ENCODE data around the gene EVI5L. TPM values are rescaled to one million over a fixed set of nuclear protein-coding genes. Genes with fewer than 3 reads are reported as not detected.

EVI5L gene
- total and polyA plus RNA-seq, 2 of the 13 experiments (the other 11 are each of a cell fraction or from before 2014, with no cell fraction given) = 1.7 to 2.4 TPM

DNA sequence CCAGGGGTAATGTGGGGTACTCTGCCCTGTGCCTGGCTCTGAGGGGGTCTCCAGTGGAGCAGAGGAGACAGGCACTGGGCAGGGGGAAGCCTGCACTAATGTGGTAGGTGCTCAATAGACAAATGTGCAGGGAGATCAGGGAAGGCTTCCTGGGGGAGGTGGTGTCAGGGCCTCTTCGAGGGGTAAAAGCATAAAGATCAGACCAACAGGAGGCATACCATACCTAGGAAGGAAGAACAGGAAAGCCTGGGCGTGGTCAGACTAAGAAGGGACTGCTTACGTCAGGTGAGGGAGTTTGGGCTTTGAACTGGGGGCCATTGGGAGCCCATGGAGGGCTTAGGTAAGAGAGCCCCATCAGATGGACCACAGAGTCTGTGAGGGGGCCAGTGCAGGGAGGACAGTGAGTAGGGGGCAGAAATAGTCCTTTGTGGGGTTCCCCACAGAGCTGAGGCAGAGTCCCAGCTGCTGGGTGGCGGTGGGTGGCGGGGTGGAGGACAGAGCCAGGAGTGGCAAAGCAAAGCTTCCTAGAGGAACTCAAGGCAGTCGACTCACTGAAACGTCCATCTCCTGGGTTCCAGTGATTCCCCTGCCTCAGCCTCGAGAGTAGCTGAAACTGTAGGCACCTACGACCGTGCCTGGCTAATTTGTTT is 35.4 kb downstream of the EVI5L start:
- no peak for DNase-seq (ENCODE audit: low spot score)
- H3K27me3 ChIP-seq (ENCODE audit: control insufficient read depth in 1 of 2, insufficient read depth in 2 of 2, low read length in 2 of 2) = no peaks in the 10 kb centered on the region
- ATAC-seq = no peak
- H3K4me1 ChIP-seq (ENCODE audit: insufficient read depth, low read length) = peaks cover 44% of the 10 kb centered on the region
- H3K9ac ChIP-seq (ENCODE audit: insufficient read depth, low read depth, low read length) = peak overlapping the region; percentile 26; the same call in 1 of the 2 replicates
- peak overlapping the region; percentile 68 for H3K4me2 ChIP-seq (ENCODE audit: low read depth, low read length)
- no peak overlapping the region for H3K27ac ChIP-seq (ENCODE audit: extremely low read length, insufficient read depth, low read length)
- H3K79me2 ChIP-seq (ENCODE audit: insufficient read depth, low read length) = no peaks in the 10 kb centered on the region
- peak overlapping the region in 1 of 3 experiments; percentile 27; a peak in 1 of 6 replicates for H3K4me3 ChIP-seq (replicated peaks in 1 of 3; ENCODE audit: insufficient read depth in 1 of 3, low read depth in 2 of 3, low read length in 3 of 3)
- no peak for TF ChIP-seq ZSCAN29 (CRISPR knock-in tag; conservative IDR thresholded peaks at IDR 0.05)
- no peak for TF ChIP-seq ZNF441 (CRISPR knock-in tag; IDR thresholded peaks at IDR 0.05; ENCODE audit: borderline replicate concordance)
- no peak for TF ChIP-seq CBFB (CRISPR knock-in tag; IDR thresholded peaks at IDR 0.05)
- peak; percentile 42; the same call in 1 of the 2 replicates for TF ChIP-seq TBX2 (CRISPR knock-in tag; IDR thresholded peaks at IDR 0.05; ENCODE audit: borderline replicate concordance)
- no peak for TF ChIP-seq RAD51 (IDR thresholded peaks at IDR 0.05; ENCODE audit: borderline replicate concordance)
- TF ChIP-seq, protein P1, sequence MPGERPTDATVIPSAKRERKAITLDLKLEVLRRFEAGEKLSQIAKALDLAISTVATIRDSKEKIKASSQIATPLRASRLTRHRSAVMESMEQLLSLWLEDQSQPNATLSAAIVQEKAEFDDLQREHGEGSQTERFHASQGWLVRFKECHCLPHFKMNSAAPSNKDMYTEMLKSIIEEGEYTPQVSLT (CRISPR knock-in tag; IDR thresholded peaks at IDR 0.05; ENCODE audit: borderline replicate concordance, low read depth) = no peak
- TF ChIP-seq, protein P2, sequence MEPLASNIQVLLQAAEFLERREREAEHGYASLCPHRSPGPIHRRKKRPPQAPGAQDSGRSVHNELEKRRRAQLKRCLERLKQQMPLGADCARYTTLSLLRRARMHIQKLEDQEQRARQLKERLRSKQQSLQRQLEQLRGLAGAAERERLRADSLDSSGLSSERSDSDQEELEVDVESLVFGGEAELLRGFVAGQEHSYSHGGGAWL (CRISPR knock-in tag; IDR thresholded peaks at IDR 0.05) = no peak
- TF ChIP-seq FOXA1 (IDR thresholded peaks at IDR 0.05) = no peak
- TF ChIP-seq FOXA1 (CRISPR knock-in tag; IDR thresholded peaks at IDR 0.05) = no peak
- TF ChIP-seq SSRP1 (CRISPR knock-in tag; IDR thresholded peaks at IDR 0.05) = no peak
- TF ChIP-seq TEAD3 (CRISPR knock-in tag; optimal IDR thresholded peaks at IDR 0.05; ENCODE audit: borderline replicate concordance) = no peak
- TF ChIP-seq ZMAT3 (CRISPR knock-in tag; conservative IDR thresholded peaks at IDR 0.05) = no peak
- no peak for TF ChIP-seq CENPT (CRISPR knock-in tag; IDR thresholded peaks at IDR 0.05; ENCODE audit: low read depth)
- TF ChIP-seq HNRNPUL1 (IDR thresholded peaks at IDR 0.05; ENCODE audit: low read depth, low read length) = no peak
- TF ChIP-seq ZNF207 (IDR thresholded peaks at IDR 0.05; ENCODE audit: borderline replicate concordance) = no peak
- TF ChIP-seq ZFP37 (CRISPR knock-in tag; IDR thresholded peaks at IDR 0.05; ENCODE audit: borderline replicate concordance) = no peak
- TF ChIP-seq ZFP36 (IDR thresholded peaks at IDR 0.05; ENCODE audit: borderline replicate concordance, low read depth, low read length, partially characterized antibody) = peak; percentile 69
- no peak for TF ChIP-seq NFIB (CRISPR knock-in tag; IDR thresholded peaks at IDR 0.05; ENCODE audit: borderline replicate concordance)
- TF ChIP-seq ZNF549 (CRISPR knock-in tag; IDR thresholded peaks at IDR 0.05) = no peak
- TF ChIP-seq HHEX (CRISPR knock-in tag; IDR thresholded peaks at IDR 0.05) = no peak
- TF ChIP-seq, protein P3, sequence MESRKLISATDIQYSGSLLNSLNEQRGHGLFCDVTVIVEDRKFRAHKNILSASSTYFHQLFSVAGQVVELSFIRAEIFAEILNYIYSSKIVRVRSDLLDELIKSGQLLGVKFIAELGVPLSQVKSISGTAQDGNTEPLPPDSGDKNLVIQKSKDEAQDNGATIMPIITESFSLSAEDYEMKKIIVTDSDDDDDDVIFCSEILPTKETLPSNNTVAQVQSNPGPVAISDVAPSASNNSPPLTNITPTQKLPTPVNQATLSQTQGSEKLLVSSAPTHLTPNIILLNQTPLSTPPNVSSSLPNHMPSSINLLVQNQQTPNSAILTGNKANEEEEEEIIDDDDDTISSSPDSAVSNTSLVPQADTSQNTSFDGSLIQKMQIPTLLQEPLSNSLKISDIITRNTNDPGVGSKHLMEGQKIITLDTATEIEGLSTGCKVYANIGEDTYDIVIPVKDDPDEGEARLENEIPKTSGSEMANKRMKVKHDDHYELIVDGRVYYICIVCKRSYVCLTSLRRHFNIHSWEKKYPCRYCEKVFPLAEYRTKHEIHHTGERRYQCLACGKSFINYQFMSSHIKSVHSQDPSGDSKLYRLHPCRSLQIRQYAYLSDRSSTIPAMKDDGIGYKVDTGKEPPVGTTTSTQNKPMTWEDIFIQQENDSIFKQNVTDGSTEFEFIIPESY (CRISPR knock-in tag; IDR thresholded peaks at IDR 0.05) = peak; percentile 66
- no peak for TF ChIP-seq FOXK1 (CRISPR knock-in tag; IDR thresholded peaks at IDR 0.05; ENCODE audit: borderline replicate concordance, low read depth)
- no peak for FAIRE-seq
- WGBS (ENCODE audit: low lambda C conversion rate) = 44% methylated on average over 8 of the region's 10 CpGs
- no peaks in the 10 kb centered on the region for H4K20me1 ChIP-seq (ENCODE audit: insufficient read depth, low read length)
- H3K36me3 ChIP-seq (replicated peaks in 1 of 2; ENCODE audit: control insufficient read depth in 1 of 2, insufficient read depth in 2 of 2, low read length in 2 of 2) = no peaks in the 10 kb centered on the region
- H3K9me3 ChIP-seq (ENCODE audit: low read length) = no peaks in the 10 kb centered on the region
- ChIA-PET CTCF (ENCODE audit: low intra/inter-chr PET ratio, low total read pairs) (no interaction called here), POLR2A (interaction anchor here (1.3 kb wide), 1 partner anchor 12 kb away, joined by 4 read pairs; no protein-coding TSS in a partner anchor)
- no TSS peak for BruUV-seq (replicated peaks)
- intact Hi-C loops (cut with micrococcal nuclease; ENCODE audit: unreplicated experiment) (no loop called here), in situ Hi-C loops (cut with HindIII; ENCODE audit: extremely low pct_ligation_motif_present, low pct_unique_long_range_greater_than_20kb) (no loop called here)
- H2AFZ ChIP-seq (ENCODE audit: low read length) = no peak overlapping the region
